MG63 (cell line): ENCODE results near the gene PSMD12. TPM values are rescaled to one million over a fixed set of nuclear protein-coding genes. Genes with fewer than 3 reads are reported as not detected.
A peak's percentile ranks its signal among the peaks of the same experiment; 100 is the strongest.
"Not testable (repeated sequence)": the region's sequence is repeated elsewhere in the genome, so short reads cannot be mapped to it uniquely, and the experiment has no call there.

Experiments
- DNase-seq: peaks from one replicate; pipeline ENCODE4 v3.0.0-alpha.2; 2020
- H3K27me3 ChIP-seq: fragments of 250-450 bp; sonication (Bioruptor Pico); 2 replicates; pipeline ENCODE4 v1.5.1; 2020; ENCODE audit warnings: mild to moderate bottlenecking, moderate library complexity
- H3K36me3 ChIP-seq: fragments of 250-450 bp; sonication (Bioruptor Pico); 2 replicates; pipeline ENCODE4 v1.5.1; 2020; ENCODE audit warnings: mild to moderate bottlenecking, moderate library complexity
- H3K4me3 ChIP-seq: fragments of 250-450 bp; sonication (Bioruptor Pico); 2 replicates; pipeline ENCODE4 v1.5.1; 2020; ENCODE audit warnings: mild to moderate bottlenecking, moderate library complexity
- H3K9me3 ChIP-seq: fragments of 250-450 bp; sonication (Bioruptor Pico); 2 replicates; pipeline ENCODE4 v1.5.1; 2020; ENCODE audit warnings: mild to moderate bottlenecking, moderate library complexity
- total RNA-seq: library from RNA; depleted of rRNA; stranded (reverse); fragments of >200 nt; shearing (Covaris generic); gene quantifications from 2 replicates; pipeline ENCODE4 v1.2.3, GENCODE V29; 2014; ENCODE audit warnings: low replicate concordance

Gene PSMD12
- total RNA-seq, 1 experiment from 2014 or later = 20.5 TPM

DNA sequence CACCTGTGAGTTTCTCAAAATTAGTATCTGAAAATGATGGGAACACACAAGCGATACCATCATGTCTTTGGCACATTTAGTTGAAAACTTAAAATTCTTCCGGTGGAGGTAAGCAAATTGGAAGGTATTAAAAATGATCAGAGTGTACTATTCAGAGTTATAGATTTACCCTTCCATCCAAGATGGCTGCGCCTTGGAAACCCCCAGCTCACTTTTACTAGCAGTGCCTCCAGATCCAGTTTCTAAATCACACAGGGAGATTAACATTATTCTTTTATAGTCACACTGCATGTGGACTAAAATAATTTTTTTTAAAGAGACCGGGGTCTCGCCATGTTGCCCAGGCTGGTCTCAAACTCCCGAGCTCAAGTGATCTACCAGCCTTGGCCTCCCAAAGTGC, 25.7 kb upstream of the PSMD12 start:
- no peaks in the 10 kb centered on the region for H3K27me3 ChIP-seq
- no peaks in the 10 kb centered on the region for H3K9me3 ChIP-seq
- H3K4me3 ChIP-seq = no peak overlapping the region
- DNase-seq = no peak
- H3K36me3 ChIP-seq = no peaks in the 10 kb centered on the region

DNA sequence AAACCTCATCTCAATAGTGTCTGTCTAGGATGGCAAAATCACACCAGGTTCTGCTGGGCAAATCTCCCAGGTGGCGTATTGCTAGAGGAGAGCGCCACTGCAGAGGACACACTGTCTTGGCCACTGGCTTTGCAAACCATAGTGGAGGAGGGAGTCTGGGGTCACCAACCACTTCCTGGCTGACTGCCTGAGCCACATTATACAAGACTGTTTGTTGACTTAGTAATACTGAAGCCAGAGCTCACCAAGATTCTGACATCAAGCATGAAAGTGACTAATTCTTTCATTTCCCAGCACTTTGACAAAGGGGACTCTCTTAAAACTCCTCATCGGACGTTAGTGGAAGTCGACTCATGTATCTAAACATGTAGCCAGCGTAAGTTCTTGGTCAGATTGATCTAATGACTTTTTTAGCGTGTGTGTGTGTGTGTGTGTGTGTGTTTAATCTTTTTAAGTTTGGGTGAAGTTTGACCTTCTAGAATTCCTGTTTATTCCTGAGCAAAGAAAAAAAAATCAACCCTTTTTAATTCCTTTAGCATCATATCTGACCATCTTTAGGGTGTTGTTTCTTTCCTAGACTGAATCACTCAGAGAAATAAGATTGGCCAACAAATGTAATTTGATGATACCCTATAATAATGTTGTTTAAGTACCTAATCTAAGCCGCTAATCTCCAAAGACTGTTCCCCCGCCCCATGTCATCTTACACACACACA, 24.4 kb upstream of the PSMD12 start:
- no peak overlapping the region for H3K4me3 ChIP-seq

DNA sequence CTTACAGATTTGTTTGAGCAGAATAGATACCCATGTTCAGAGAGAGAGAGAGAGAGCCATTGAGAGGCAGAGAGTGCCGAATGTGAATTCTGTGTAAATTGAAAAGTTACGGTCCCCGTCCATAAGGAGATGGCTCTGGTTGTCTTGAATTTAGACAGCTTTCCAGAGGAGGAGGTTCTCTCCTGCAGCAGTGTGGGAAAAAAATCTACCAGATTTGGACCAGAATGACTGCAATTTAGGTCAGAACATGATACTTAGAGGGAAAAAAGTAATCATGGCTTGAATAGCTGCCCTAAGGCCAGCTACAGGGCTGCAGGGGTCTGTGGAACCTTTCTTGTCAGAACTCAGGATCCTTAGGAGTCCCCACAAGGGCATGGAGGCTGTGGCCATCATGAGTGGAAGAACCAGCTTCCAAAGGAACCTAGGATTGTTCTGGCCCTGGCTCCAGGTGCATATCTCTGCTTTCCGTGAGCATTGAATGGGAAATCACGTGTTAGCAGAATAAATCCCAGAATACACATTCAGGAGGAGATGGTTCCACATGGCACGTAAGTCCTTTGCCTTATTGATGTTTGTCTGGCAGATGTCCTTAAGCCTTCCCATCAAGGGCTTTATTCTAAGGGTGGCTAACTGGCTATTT, 23.7 kb upstream of the PSMD12 start:
- DNase-seq = no peak
- no peaks in the 10 kb centered on the region for H3K27me3 ChIP-seq
- no peak overlapping the region for H3K4me3 ChIP-seq
- no peaks in the 10 kb centered on the region for H3K36me3 ChIP-seq
- H3K9me3 ChIP-seq = no peaks in the 10 kb centered on the region

More for the DNA sequence above, 24.4 kb upstream of the PSMD12 start:
- H3K9me3 ChIP-seq = no peaks in the 10 kb centered on the region
- no peaks in the 10 kb centered on the region for H3K36me3 ChIP-seq
- DNase-seq = peak; percentile 73
- no peaks in the 10 kb centered on the region for H3K27me3 ChIP-seq

DNA sequence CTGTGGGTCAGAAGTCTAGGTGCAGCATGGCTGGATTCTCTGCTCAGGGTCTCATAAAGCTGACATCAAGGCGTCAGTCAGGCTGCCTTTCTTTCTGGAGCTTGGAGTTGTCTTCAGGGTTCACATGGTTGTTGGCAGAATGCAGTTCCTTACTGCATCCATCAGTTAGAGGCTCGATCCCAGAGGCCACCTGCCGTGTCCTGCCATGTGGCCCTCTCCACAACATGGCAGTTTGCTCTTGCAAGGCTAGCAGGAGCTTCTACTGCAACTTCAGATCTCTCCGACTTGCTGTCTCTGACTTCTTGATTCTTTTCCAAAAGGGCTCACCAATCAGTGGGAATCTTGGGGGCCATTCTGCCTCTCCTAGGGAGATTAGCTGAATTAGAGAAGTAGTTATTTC, 22.6 kb upstream of the PSMD12 start:
- H3K9me3 ChIP-seq = no peaks in the 10 kb centered on the region
- H3K4me3 ChIP-seq = no peak overlapping the region
- H3K27me3 ChIP-seq = no peaks in the 10 kb centered on the region
- H3K36me3 ChIP-seq = no peaks in the 10 kb centered on the region
- no peak for DNase-seq

DNA sequence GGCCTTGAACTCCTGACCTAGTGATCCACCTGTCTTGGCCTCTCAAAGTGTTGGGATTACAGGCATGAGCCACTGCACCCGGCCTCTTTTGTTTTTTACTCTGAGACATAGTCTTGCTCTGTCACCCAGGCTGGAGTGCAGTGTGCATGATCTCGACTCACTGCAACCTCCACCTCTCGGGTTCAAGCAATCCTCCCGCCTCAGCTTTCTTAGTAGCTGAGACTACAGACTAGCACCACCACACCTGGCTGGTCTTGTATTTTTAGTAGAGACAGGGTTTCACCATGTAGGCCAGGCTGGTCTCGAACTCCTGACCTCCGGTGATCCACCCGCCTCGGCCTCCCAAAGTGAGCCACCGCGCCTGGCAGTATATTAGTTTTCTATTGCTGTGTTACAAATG, 22.2 kb upstream of the PSMD12 start:
- not testable (repeated sequence) for H3K4me3 ChIP-seq, H3K36me3 ChIP-seq, H3K9me3 ChIP-seq, DNase-seq, H3K27me3 ChIP-seq

DNA sequence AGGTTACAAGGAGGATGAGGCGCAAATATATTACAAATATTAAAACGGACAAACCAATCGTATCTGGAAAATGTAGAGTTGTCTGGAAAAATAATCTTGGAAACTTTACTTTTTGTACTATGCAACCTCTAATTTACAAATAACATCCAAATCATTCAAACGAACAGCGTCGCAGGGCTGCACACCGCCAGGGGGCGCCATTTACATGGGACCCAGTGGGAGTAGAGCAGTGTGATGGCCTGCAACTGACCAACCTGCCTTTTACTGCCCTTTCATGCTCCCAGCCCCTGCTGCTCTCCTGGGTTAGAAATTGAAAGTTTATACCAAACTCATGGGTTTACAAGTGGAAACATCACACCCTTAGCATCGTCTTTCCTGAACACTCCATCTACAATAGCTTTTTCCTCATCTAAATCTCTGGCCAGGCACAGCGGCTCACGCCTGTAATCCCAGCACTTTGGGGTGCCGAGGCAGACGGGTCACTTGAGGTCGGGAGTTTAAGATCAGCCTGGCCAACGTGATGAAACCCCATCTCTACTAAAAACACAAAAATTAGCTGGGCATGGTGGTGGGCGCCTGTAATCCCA, 20.7 kb upstream of the PSMD12 start:
- DNase-seq = peak; percentile 27
- no peaks in the 10 kb centered on the region for H3K9me3 ChIP-seq
- H3K36me3 ChIP-seq = no peaks in the 10 kb centered on the region
- H3K27me3 ChIP-seq = no peaks in the 10 kb centered on the region
- no peak overlapping the region for H3K4me3 ChIP-seq

DNA sequence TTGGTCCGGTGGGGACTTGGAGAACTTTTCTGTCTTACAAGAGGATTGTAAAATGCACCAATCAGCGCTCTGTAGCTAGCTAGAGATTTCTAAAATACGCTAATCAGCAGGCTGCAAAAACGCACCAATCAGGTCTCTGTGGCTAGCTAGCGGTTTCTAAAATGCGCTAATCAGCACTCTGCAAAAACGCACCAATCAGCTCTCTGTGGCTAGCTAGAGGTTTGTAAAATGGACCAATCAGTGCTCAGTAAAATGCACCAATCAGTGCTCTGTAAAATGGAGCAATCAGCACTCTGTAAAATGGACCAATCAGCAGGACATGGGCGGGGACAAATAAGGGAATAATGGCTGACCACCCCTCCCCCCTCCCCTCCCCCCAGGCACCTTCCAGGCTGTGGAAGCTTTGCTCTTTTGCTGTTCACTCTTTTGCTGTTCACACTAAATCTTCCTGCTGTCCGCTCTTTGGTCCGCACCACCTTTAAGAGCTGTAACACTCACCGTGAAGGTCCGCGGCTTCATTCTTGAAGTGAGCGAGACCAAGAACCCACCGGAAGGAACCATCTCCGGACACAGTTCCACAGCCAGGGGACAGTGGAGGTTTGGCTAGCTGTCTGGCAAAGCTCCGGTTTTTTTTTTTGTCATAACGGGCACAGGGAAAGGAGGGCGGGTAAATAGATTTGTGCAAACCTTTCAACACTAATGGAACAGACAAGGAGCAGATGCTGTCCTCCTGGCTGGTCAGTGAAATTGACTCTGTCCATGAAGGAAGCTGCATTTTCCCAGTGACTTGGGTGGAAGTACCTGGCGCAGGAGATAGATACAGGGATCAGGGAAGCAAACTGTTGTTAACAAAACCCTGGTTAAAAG, 19.0 kb upstream of the PSMD12 start:
- H3K27me3 ChIP-seq = no peaks in the 10 kb centered on the region
- no peaks in the 10 kb centered on the region for H3K9me3 ChIP-seq
- H3K36me3 ChIP-seq = no peaks in the 10 kb centered on the region
- H3K4me3 ChIP-seq = no peak overlapping the region
- no peak for DNase-seq

DNA sequence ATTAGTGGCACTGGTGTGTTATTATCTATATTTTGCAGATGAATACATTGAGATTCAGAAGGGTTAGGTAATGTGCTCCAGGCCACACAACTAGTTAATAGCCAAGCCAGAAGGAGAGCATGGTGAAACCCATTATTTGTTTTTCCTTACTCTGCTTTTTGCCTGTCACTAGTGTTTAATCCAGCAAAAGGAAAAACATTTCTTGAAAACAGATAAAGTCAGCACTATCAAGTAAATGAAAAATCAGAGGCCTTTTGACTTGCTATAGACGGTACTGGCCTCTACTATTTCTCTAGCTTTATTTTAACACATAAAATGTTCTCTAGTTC, 15.5 kb upstream of the PSMD12 start:
- H3K9me3 ChIP-seq = no peaks in the 10 kb centered on the region
- no peak for DNase-seq
- no peak overlapping the region for H3K4me3 ChIP-seq
- no peaks in the 10 kb centered on the region for H3K27me3 ChIP-seq
- no peaks in the 10 kb centered on the region for H3K36me3 ChIP-seq

DNA sequence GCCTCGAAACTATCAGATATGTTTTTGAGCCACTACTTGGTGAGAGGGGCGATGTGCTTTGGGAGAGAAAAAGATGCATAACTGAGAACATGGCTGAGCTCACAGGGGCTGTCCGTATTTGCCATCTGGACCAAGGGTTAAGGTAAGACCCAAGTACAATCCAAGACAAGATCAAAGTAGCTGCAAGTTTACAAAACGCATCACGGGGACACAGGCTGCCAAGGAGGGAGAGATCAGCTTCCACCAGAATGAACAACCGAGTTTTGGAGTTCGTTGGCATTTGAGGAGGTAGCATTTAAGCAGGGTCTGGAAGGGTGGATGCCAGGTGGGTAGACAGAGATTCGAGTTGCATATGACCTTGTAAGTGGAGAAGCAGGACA, 12.9 kb upstream of the PSMD12 start:
- no peaks in the 10 kb centered on the region for H3K27me3 ChIP-seq
- DNase-seq = no peak
- peak overlapping the region; percentile 58 for H3K4me3 ChIP-seq
- H3K9me3 ChIP-seq = no peaks in the 10 kb centered on the region
- H3K36me3 ChIP-seq = no peaks in the 10 kb centered on the region

DNA sequence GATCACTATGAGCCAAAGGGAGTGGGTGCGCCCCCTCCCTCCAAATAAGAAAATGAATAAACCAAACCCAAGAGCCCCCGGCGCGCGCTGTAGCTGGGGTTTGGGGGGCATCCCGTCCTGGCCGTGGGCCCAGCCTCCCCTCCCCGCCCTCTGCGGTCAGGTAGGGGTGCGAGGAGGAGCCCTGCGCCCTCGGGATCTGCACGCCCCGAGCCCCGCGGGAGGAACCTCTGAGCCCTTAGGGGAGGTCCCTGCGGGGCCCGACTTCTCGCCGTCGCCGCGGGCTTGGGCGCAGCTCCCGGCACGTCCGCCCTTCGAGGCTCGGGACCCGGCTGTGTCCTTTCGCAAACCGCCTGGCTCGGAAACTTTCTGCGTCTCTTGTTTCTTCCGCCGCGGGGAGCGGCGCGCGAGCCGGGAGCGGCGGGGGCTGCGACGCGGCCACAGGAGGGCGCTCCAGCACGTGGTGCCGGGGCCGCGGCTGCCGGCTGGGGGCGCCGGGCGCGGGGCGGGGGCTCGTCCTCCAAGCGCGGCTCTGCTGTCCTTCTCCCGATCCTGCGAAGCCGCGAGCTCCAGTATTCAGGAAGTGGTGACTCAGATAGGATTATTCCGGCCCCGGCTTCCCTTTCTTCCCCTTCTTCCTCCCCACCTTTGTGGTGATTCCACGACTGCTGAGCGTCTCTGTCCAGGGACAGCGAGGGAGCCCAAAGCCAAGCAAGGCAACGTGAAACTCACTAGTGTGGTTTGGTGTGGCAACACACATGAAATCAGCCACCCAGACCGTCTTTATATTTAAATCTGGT, 12.3 kb upstream of the PSMD12 start:
- H3K36me3 ChIP-seq = no peaks in the 10 kb centered on the region
- no peaks in the 10 kb centered on the region for H3K27me3 ChIP-seq
- DNase-seq = peak; percentile 84
- H3K9me3 ChIP-seq = no peaks in the 10 kb centered on the region
- peak overlapping the region; percentile 58 for H3K4me3 ChIP-seq

DNA sequence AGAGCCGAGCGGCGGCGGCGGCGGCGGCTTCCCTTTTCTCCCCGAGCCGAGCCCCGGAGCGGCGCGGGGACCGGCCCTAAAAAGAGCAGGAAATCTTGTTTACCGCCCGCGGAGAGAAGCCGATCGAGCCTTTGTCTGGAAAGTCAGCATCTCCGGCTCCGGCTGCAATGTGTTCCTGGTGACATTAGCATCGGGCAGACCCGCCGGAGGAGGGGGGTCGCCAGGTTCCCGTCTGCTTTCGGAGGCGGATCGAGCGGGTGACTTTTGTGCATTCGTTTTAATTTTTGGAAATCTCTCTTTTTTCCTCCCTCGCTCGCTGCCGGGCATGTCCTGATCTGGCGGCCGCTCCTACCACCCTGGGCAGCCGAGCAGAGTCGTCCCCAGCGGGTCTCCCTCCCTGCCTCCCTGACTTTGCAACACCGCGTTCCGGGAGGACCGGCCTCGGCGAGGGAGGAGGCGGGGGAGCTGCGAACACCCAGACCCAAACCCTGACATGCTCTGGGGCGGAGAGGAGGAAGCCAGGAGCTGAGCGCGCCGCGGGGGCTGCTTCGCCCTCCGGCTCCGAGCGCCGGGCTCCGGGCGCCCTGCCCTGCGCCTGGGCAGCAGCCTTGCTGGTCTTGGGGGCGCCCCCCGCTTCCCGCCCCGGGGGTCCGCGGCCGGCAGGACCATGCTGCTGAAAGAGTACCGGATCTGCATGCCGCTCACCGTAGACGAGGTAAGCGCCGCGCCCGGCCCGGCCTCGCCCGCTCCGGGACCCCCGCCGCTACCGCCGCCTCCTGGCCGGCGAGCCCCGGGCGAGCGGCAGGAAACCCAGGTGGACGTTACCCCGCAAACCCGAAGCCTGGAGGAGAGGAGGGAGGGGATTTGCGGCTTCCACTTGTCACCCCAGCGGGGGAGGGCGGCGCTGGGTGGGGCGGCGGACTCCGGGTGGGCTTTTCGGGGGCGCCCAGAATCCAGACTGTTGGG, 11.4 kb upstream of the PSMD12 start:
- DNase-seq = peak; percentile 54
- Histone ChIP-seq H3K27me3 (no peaks in the 10 kb centered on the region), H3K9me3 (no peaks in the 10 kb centered on the region), H3K4me3 (peak overlapping the region; percentile 58), H3K36me3 (no peaks in the 10 kb centered on the region)

DNA sequence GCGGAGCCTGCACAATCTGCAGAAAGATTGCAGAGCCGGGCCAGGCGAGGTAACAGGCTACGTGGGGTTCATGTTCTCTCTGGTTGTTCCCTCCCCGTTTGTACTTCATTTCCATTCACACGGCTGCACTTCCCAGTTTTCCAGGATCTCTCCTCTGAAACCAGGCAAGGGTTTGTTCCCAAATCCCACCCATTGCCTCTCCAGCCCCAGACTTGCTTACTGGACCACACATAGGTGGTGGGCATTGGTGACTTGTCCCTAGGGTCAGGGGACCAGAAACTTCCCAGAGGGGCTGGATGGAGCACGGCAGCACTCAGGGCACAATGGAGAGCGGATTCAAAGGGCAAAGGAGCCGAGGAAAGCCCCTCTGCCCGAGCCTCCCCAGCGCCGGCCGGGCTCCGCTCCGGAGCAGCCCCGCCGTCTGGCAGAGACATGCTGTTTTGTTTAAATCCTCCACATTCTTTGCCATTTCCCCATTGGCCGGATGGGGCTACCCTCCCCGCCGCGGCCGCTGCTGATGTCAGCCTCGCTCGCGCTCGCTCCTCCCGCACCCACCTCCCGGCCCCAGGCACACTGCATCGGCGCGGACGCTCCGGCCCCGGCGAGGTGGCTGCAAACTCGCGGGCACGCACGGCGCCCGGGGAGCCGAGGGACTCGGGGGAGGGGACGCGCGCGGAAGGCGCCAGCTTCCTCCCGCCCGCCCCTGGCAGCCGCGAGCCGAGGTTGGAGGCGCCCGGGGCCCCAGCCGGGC, 10.5 kb upstream of the PSMD12 start, which contains the start of gene PITPNC1:
PITPNC1 (plus strand) TSS at position 545 of the 751 bp plus-strand sequence.
- H3K4me3 ChIP-seq = peak within 1 kb of the TSS; percentile 58
- H3K9me3 ChIP-seq = no peaks in the 10 kb centered on the region
- H3K27me3 ChIP-seq = no peaks in the 10 kb centered on the region
- H3K36me3 ChIP-seq = no peaks in the 10 kb centered on the region
- DNase-seq = peak; percentile 88

DNA sequence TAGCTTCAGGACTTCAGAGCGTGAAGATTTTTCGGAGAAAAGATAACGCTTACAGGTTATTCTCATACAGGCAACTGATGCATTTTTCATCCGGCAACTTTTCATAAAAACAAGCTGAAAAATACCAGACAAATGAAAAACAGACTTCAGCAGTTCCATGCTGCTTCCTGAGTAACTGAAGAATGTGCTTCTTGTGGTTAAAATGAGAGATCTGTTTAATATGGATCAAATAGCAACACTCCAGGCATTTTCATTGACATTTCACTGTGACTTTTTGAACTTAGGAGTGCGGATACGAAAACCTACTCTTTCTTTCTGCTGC, 10.0 kb upstream of the PSMD12 start:
- Histone ChIP-seq H3K9me3 (no peaks in the 10 kb centered on the region), H3K4me3 (peak overlapping the region; percentile 58; the same call in 1 of the 2 replicates), H3K36me3 (no peaks in the 10 kb centered on the region), H3K27me3 (no peaks in the 10 kb centered on the region)
- no peak for DNase-seq

DNA sequence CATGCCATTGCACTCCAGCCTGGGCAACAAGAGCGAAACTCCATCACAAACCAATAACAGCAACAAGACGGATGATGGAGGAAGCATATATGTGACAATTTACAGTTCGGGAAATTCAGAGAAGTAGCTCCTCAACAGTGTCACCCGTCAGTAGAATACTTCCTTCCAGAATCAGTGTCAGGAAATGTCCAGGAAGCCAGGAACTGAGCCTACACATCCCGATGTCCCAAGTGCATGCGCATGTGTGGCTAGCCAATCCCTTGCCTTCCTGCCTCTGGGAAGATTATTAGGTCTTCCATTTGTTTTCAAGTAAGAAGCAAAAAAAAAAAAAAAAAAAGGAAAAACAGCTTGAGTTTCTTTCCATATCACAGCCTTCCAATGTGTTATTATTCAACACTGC, 9.3 kb upstream of the PSMD12 start:
- Histone ChIP-seq H3K4me3 (no peak overlapping the region), H3K36me3 (no peaks in the 10 kb centered on the region), H3K9me3 (no peaks in the 10 kb centered on the region), H3K27me3 (no peaks in the 10 kb centered on the region)
- DNase-seq = no peak

DNA sequence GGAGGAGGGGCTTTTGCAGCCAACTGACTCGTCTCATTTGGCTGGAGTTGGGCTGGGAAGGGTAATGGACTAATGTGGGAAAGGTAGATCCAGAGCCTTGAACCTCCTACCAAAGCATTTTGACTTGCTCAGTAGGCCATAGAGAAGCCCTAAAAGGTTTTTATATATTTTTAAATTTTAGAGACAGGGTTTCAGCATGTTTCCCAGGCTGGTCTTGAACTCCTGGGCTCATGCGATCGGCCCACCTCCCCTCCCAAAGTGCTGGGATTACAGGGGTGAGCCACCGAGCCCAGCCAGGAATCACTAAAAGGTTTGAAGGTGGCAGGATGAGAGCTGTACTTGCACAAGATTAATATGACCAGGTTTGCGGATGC, 8.7 kb upstream of the PSMD12 start:
- Histone ChIP-seq H3K36me3 (no peaks in the 10 kb centered on the region), H3K27me3 (no peaks in the 10 kb centered on the region), H3K4me3 (no peak overlapping the region), H3K9me3 (no peaks in the 10 kb centered on the region)
- DNase-seq = no peak
